Heart right ventricle (tissue), 16 donors: ENCODE data around the gene TMEM255B. TPM values are rescaled to one million over a fixed set of nuclear protein-coding genes. Genes with fewer than 3 reads are reported as not detected.

ENCODE experiments used
- ATAC-seq, 8 donors: fragments of 200-7000 bp; cut with Tn5 transposase; one replicate each; pipeline ENCODE4 v1.9.1; 2020; ENCODE audit warnings: mild to moderate bottlenecking in 8 of 8, moderate library complexity in 8 of 8, moderate number of reproducible peaks in 1 of 8
- DNase-seq, 2 donors: peaks; one replicate each; pipeline ENCODE4 v3.0.0-alpha.2; 2020
- H3K27ac ChIP-seq, 10 donors: fragments of 200-600 bp; sonication (generic) in 2 of 10; one replicate each; pipeline versions ENCODE4 v1.5.0 to v1.8.0; 2020 to 2022; ENCODE audit warnings: mild to moderate bottlenecking in 3 of 10
- H3K27me3 ChIP-seq, 7 donors: fragments of 200-600 bp; one replicate each; pipeline ENCODE4 v1.8.0; 2021 to 2022; ENCODE audit warnings: mild to moderate bottlenecking in 2 of 7
- H3K36me3 ChIP-seq, 9 donors: fragments of 200-600 bp; sonication (generic) in 1 of 9; one replicate each; pipeline versions ENCODE4 v1.5.0 to v1.8.0; 2020 to 2022; ENCODE audit warnings: mild to moderate bottlenecking in 2 of 9
- H3K4me1 ChIP-seq, 9 donors: fragments of 200-600 bp; sonication (generic) in 1 of 9; one replicate each; pipeline versions ENCODE4 v1.5.0 to v1.8.0; 2020 to 2022; ENCODE audit warnings: mild to moderate bottlenecking in 4 of 9
- H3K4me3 ChIP-seq, 10 donors: fragments of 200-600 bp; sonication (generic) in 2 of 10; one replicate each; pipeline versions ENCODE4 v1.5.0 to v1.8.0; 2020 to 2022; ENCODE audit warnings: mild to moderate bottlenecking in 7 of 10, moderate library complexity in 2 of 10
- H3K9me3 ChIP-seq, 11 donors: fragments of 200-600 bp in 10 of 11; sonication (generic) in 2 of 11; one replicate each; pipeline versions ENCODE4 v1.5.0 to v1.8.0; 2013 to 2022; ENCODE audit warnings: mild to moderate bottlenecking in 2 of 11, control low read depth in 1 of 11, moderate library complexity in 1 of 11
- CTCF ChIP-seq, 9 donors: fragments of 200-600 bp; sonication (generic) in 2 of 9; IDR thresholded peaks; one replicate each; pipeline versions ENCODE4 v1.5.0 to v1.8.0; 2021 to 2022; ENCODE audit warnings: antibody characterized with exemption in 9 of 9, mild to moderate bottlenecking in 5 of 9, moderate library complexity in 1 of 9
- WGBS, 2 donors: extraction: QIAGEN DNeasy Blood & Tissue Kit; methylation state at CpG; one replicate each; pipeline ENCODE4 v1.1.7; 2013; ENCODE audit warnings: inconsistent platforms in 1 of 2; 5-methylcytosine and 5-hydroxymethylcytosine counted together
- intact Hi-C, 10 donors: fragments of 100-400 bp; cut with DNase I; formaldehyde crosslinking; loops; one replicate each; pipeline versions ENCODE4 v1.11.1 to v1.14.2; 2022
- polyA plus RNA-seq, 2 donors: library from polyadenylated mRNA; stranded (reverse); fragments of 200-250 nt; gene quantifications; one replicate each; pipeline ENCODE4 v1.2.3, GENCODE V29; 2013
- total RNA-seq, 10 donors: library from RNA; stranded (reverse); fragmentation: NEBNext Ultra II Directional in 3 of 10; extraction: Animal tissue kit (Norgen Biotek cat#: 25700) in 3 of 10; gene quantifications; one replicate each; pipeline versions ENCODE4 v1.2.1 to v1.2.4, GENCODE V29; 2021 to 2023
- donor health status: Arrhythmogenic right ventricular cardiomyopathy.
- donor health status: ischemic (EF 13 %, LVEDD 7.1; RV severe dilation, severe dysfunction).
- donor health status: healthy with polysubstance abuse.
- donor health status: DM: no; HTN: yes; CAD: no.
- donor health status: DM: no; HTN: no; CAD: no.
- donor health status: ischemic (EF 25% LVEDD 6.9; RV normal size, moderate dysfunction).
- donor health status: ischemic (EF 25% LVEDD 5.7; RV mildly dilated, moderate dysfunction).
- donor health status: healthy.
- donor health status: DM: yes; HTN: yes; CAD: no.
- donor health status: Ischemic cardiomyopathy.
- donor health status: ischemic (EF 35%, LVEDD 5.7; RV mildly dilated, moderate dysfunction).
- donor health status: nonischemic (EF 11% LVEDD 7.7; RV severe dilation, severe dysfunction).
- donor health status: DM: yes; HTN: yes; CAD: no.
- donor health status: PGD.
- donor health status: ischemic (EF 29% LVEDD 5.4; RV normal size, mild dysfunction).
- donor health status: nonischemic (EF 23%, LVEDD 6.1; RV moderate dilation, normal function).

TMEM255B gene
- total and polyA plus RNA-seq, 12 donors: 2.4 to 12.9 (median 6.3) TPM

GRCh38 chr13:113771709-113772331 lies 12.8 kb downstream of the TMEM255B start:
- intact Hi-C loops: no loop called here
- peaks cover 0 to 14% (median 7%) of the 10 kb centered on the region in 7 donors for H3K27me3 ChIP-seq
- H3K36me3 ChIP-seq: peaks cover 0 to 38% (median 0%) of the 10 kb centered on the region in 9 donors
- WGBS, 2 donors: 40 to 48% methylated on average over 4 of the region's 4 CpGs
- no peak for TF ChIP-seq CTCF (IDR thresholded peaks at IDR 0.05)
- no peak overlapping the region for H3K4me3 ChIP-seq
- H3K9me3 ChIP-seq: peaks cover 0 to 16% (median 0%) of the 10 kb centered on the region in 11 donors
- ATAC-seq (no peak), DNase-seq (no peak)
- peak overlapping the region in 1 of 10 donors; percentile 5 for H3K27ac ChIP-seq
- peaks cover 0 to 7% (median 0%) of the 10 kb centered on the region in 9 donors for H3K4me1 ChIP-seq

GRCh38 chr13:113774177-113775107 lies 15.4 kb downstream of the TMEM255B start:
- Histone ChIP-seq H3K36me3 (peaks cover 0 to 13% (median 0%) of the 10 kb centered on the region in 9 donors), H3K27me3 (peaks cover 0 to 20% (median 10%) of the 10 kb centered on the region in 7 donors), H3K27ac (no peak overlapping the region), H3K9me3 (peaks cover 0 to 16% (median 0%) of the 10 kb centered on the region in 11 donors), H3K4me3 (no peak overlapping the region), H3K4me1 (peaks cover 0 to 7% (median 0%) of the 10 kb centered on the region in 9 donors)
- intact Hi-C loops: no loop called here
- ATAC-seq: peak in 1 of 8 donors; percentile 26
- no peak for DNase-seq
- no peak for TF ChIP-seq CTCF (IDR thresholded peaks at IDR 0.05)
- 72 to 82% methylated on average over 9 of the region's 9 CpGs for WGBS, 2 donors

GRCh38 chr13:113775451-113776145 lies 16.6 kb downstream of the TMEM255B start:
- H3K4me1 ChIP-seq: peaks cover 0 to 7% (median 0%) of the 10 kb centered on the region in 9 donors
- WGBS, 2 donors: 89 to 90% methylated on average over 28 of the region's 28 CpGs
- DNase-seq (no peak), ATAC-seq (peak in 2 of 8 donors; percentile 13 to 25)
- peaks cover 0 to 20% (median 10%) of the 10 kb centered on the region in 7 donors for H3K27me3 ChIP-seq
- peaks cover 0 to 1% (median 0%) of the 10 kb centered on the region in 9 donors for H3K36me3 ChIP-seq
- TF ChIP-seq CTCF (IDR thresholded peaks at IDR 0.05): no peak
- intact Hi-C loops: no loop called here
- no peak overlapping the region for H3K4me3 ChIP-seq
- peaks cover 0 to 16% (median 0%) of the 10 kb centered on the region in 11 donors for H3K9me3 ChIP-seq
- no peak overlapping the region for H3K27ac ChIP-seq
